ENCODE data around the gene RAPGEF6. TPM values are rescaled to one million over a fixed set of nuclear protein-coding genes. Genes with fewer than 3 reads are reported as not detected.

The RAPGEF6 gene
- total RNA-seq, 1 experiment from 2014 or later: 26.1 TPM

DNA sequence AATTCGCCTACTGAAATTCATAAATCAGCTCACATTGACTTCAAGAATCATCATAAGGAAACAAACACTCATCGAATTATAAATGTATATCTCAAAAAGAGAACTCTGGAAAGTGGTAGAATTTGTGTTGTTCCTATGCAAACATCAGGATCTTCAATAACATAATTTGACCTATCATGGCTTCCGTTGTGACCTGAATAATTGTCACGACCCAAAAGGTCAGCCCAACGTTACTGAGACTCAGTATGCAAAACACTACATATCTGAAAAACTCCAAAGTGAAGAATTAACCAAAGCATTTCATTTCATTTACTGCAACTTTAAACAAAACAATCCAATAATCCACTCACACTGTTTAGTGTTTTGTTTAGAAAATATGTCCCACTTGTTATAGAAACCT, 1.2 kb downstream of the RAPGEF6 start:
- Histone ChIP-seq H3K36me3 (ENCODE audit: insufficient read depth, low read length, poor library complexity, severe bottlenecking) (no peaks in the 10 kb centered on the region), H3K9me3 (ENCODE audit: low read depth, low read length, poor library complexity, severe bottlenecking) (no peaks in the 10 kb centered on the region), H3K27me3 (replicated peaks; ENCODE audit: insufficient read depth, low read depth, low read length, poor library complexity) (no peaks in the 10 kb centered on the region), H3K27ac (ENCODE audit: low read depth, low read length, poor library complexity, severe bottlenecking) (peak overlapping the region; percentile 97), H3K4me1 (ENCODE audit: insufficient read depth, low read length, poor library complexity, severe bottlenecking) (no peaks in the 10 kb centered on the region), H3K4me3 (ENCODE audit: low read depth, low read length, poor library complexity, severe bottlenecking) (peak overlapping the region; percentile 64)
- BruUV-seq (replicated peaks): no TSS peak
- DNase-seq (ENCODE audit: low spot score): no peak
- intact Hi-C loops (cut with micrococcal nuclease; ENCODE audit: unreplicated experiment): no loop called here
- ChIA-PET CTCF (no interaction called here), POLR2A (ENCODE audit: low non-redundant PET) (no interaction called here)
- TF ChIP-seq, protein P1, sequence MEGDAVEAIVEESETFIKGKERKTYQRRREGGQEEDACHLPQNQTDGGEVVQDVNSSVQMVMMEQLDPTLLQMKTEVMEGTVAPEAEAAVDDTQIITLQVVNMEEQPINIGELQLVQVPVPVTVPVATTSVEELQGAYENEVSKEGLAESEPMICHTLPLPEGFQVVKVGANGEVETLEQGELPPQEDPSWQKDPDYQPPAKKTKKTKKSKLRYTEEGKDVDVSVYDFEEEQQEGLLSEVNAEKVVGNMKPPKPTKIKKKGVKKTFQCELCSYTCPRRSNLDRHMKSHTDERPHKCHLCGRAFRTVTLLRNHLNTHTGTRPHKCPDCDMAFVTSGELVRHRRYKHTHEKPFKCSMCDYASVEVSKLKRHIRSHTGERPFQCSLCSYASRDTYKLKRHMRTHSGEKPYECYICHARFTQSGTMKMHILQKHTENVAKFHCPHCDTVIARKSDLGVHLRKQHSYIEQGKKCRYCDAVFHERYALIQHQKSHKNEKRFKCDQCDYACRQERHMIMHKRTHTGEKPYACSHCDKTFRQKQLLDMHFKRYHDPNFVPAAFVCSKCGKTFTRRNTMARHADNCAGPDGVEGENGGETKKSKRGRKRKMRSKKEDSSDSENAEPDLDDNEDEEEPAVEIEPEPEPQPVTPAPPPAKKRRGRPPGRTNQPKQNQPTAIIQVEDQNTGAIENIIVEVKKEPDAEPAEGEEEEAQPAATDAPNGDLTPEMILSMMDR (conservative IDR thresholded peaks at IDR 0.05; ENCODE audit: low read depth, low read length): no peak
- no peak for TF ChIP-seq EZH2 (IDR thresholded peaks at IDR 0.05; ENCODE audit: borderline replicate concordance, low read depth, low read length, poor library complexity, severe bottlenecking)

DNA sequence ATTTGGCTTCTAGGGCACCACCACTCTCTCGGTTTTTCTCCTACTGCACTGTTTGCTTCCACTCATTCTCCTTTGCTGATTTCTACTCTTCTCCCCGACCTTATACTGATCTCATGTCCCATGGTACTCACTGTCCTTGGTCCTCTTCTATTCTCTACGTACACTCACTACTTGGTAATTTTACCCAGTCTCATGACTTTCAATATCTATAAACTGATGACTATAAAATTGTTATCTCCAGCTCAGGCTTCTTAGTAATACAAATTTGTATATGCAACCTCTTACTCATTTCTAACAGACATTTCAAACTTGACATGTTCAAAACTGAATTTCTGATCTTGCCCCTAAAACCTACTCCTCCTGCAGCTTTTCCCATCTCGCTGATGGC, 4.1 kb downstream of the RAPGEF6 start:
- CTCF ChIA-PET: no interaction called here

DNA sequence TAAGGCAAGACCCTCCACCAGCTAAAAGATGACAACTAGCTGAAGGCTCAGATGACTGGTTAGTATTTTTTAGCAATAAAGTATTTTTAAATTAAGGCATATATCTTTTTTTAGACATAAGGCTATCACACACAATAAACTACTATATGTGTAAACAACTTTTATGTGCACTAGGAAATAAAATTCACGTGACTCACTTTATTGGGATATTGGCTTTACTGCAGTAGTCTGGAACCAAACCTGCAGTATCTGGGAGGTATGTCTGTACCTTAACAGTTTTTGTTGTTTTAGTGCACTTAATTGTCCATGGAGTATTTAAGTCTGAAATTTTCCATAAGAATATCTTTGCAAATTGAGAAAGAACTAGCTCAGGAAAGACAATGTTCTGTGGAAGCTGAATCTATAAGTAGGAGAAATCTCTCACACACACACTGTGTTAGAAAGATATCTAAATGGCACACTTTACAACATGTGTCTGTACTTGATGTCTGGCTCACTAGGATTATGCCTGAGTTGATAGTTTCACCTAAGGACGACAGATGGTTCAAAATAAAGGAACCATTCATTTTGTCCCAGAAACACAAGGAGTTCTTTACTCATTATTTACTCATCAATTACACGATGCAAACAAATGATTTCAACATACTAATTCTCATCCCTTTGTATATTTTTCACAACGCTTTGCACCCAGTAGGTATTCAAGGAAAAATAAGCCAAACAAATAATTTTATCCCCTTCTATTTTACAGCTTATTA, 4.6 kb downstream of the RAPGEF6 start:
- no peaks in the 10 kb centered on the region for H3K36me3 ChIP-seq (ENCODE audit: insufficient read depth, low read length, poor library complexity, severe bottlenecking)
- POLR2A ChIA-PET (ENCODE audit: low non-redundant PET): no interaction called here
- H3K27ac ChIP-seq (ENCODE audit: low read depth, low read length, poor library complexity, severe bottlenecking): no peak overlapping the region
- no peaks in the 10 kb centered on the region for H3K9me3 ChIP-seq (ENCODE audit: low read depth, low read length, poor library complexity, severe bottlenecking)
- H3K27me3 ChIP-seq (replicated peaks; ENCODE audit: insufficient read depth, low read depth, low read length, poor library complexity): no peaks in the 10 kb centered on the region
- TF ChIP-seq, protein P1 (conservative IDR thresholded peaks at IDR 0.05; ENCODE audit: low read depth, low read length): no peak
- TF ChIP-seq EZH2 (IDR thresholded peaks at IDR 0.05; ENCODE audit: borderline replicate concordance, low read depth, low read length, poor library complexity, severe bottlenecking): no peak
- peaks cover 9% of the 10 kb centered on the region for H3K4me1 ChIP-seq (ENCODE audit: insufficient read depth, low read length, poor library complexity, severe bottlenecking)
- H3K4me3 ChIP-seq (ENCODE audit: low read depth, low read length, poor library complexity, severe bottlenecking): no peak overlapping the region
- intact Hi-C loops (cut with micrococcal nuclease; ENCODE audit: unreplicated experiment): no loop called here
- CTCF ChIA-PET: no interaction called here
- DNase-seq (ENCODE audit: low spot score): no peak
- no TSS peak for BruUV-seq (replicated peaks)

More for the DNA sequence above, 4.1 kb downstream of the RAPGEF6 start:
- no TSS peak for BruUV-seq (replicated peaks)
- POLR2A ChIA-PET (ENCODE audit: low non-redundant PET): no interaction called here
- no peaks in the 10 kb centered on the region for H3K36me3 ChIP-seq (ENCODE audit: insufficient read depth, low read length, poor library complexity, severe bottlenecking)
- DNase-seq (ENCODE audit: low spot score): no peak
- no peaks in the 10 kb centered on the region for H3K9me3 ChIP-seq (ENCODE audit: low read depth, low read length, poor library complexity, severe bottlenecking)
- no peak overlapping the region for H3K4me3 ChIP-seq (ENCODE audit: low read depth, low read length, poor library complexity, severe bottlenecking)
- TF ChIP-seq EZH2 (IDR thresholded peaks at IDR 0.05; ENCODE audit: borderline replicate concordance, low read depth, low read length, poor library complexity, severe bottlenecking): no peak
- TF ChIP-seq, protein P1 (conservative IDR thresholded peaks at IDR 0.05; ENCODE audit: low read depth, low read length): no peak
- no peak overlapping the region for H3K27ac ChIP-seq (ENCODE audit: low read depth, low read length, poor library complexity, severe bottlenecking)
- intact Hi-C loops (cut with micrococcal nuclease; ENCODE audit: unreplicated experiment): no loop called here
- H3K27me3 ChIP-seq (replicated peaks; ENCODE audit: insufficient read depth, low read depth, low read length, poor library complexity): no peaks in the 10 kb centered on the region
- peaks cover 9% of the 10 kb centered on the region for H3K4me1 ChIP-seq (ENCODE audit: insufficient read depth, low read length, poor library complexity, severe bottlenecking)

Data from A673 (cell line).